DOHH2 (cell line): ENCODE data around the gene FANCC.

Source experiments
- H3F3A ChIP-seq: fragments of 200-600 bp; sonication (generic), shearing (Covaris generic); 2 replicates; pipeline ENCODE4 v1.6.0; 2016; ENCODE audit warnings: antibody characterized with exemption, mild to moderate bottlenecking; ENCODE audit not compliant: control insufficient read depth, insufficient read depth
- H3K27ac ChIP-seq: fragments of 200-600 bp; sonication (generic); 2 replicates; pipeline ENCODE4 v1.5.1; 2014; ENCODE audit warnings: low read depth, mild to moderate bottlenecking, low read length, moderate library complexity
- H3K27me3 ChIP-seq: fragments of 200-600 bp; sonication (generic); 2 replicates; pipeline ENCODE4 v1.6.1; 2014; ENCODE audit warnings: mild to moderate bottlenecking, low read length, mixed read lengths; ENCODE audit not compliant: control insufficient read depth
- H3K36me3 ChIP-seq: fragments of 200-600 bp; sonication (generic); 2 replicates; pipeline ENCODE4 v1.6.1; 2014; ENCODE audit warnings: mild to moderate bottlenecking, low read length, moderate library complexity, mixed read lengths; ENCODE audit not compliant: control insufficient read depth
- H3K4me1 ChIP-seq: fragments of 200-600 bp; sonication (generic); 2 replicates; pipeline ENCODE4 v1.6.1; 2014; ENCODE audit warnings: mild to moderate bottlenecking, low read length, mixed read lengths; ENCODE audit not compliant: control insufficient read depth
- H3K4me2 ChIP-seq: fragments of 200-600 bp; sonication (generic); 2 replicates; pipeline ENCODE4 v1.6.0; 2014; ENCODE audit warnings: mild to moderate bottlenecking, low read length, moderate library complexity
- H3K4me3 ChIP-seq: fragments of 200-600 bp; sonication (generic); 2 replicates; pipeline ENCODE4 v1.5.1; 2014; ENCODE audit warnings: mild to moderate bottlenecking, low read length, mixed read lengths
- H3K79me2 ChIP-seq: fragments of 200-600 bp; sonication (generic); 2 replicates; pipeline ENCODE4 v1.6.1; 2014; ENCODE audit warnings: mild to moderate bottlenecking, low read length, mixed read lengths; ENCODE audit not compliant: control insufficient read depth
- H3K9me2 ChIP-seq: fragments of 200-600 bp; sonication (generic); replicated peaks from 2 replicates; pipeline ENCODE4 v1.6.1; 2014; ENCODE audit warnings: mild to moderate bottlenecking, low read length, mixed read lengths; ENCODE audit not compliant: control insufficient read depth
- H3K9me3 ChIP-seq: fragments of 200-600 bp; sonication (generic); 2 replicates; pipeline ENCODE4 v1.6.1; 2014; ENCODE audit warnings: antibody characterized with exemption, low read length, mixed read lengths; ENCODE audit not compliant: control insufficient read depth, insufficient read depth
- H4K20me1 ChIP-seq: fragments of 200-600 bp; sonication (generic); 2 replicates; pipeline ENCODE4 v1.6.0; 2014; ENCODE audit warnings: low read depth, mild to moderate bottlenecking, antibody characterized with exemption, low read length, moderate library complexity; ENCODE audit not compliant: control insufficient read depth, insufficient read depth
- CTCF ChIP-seq: fragments of 200-600 bp; sonication (generic); IDR thresholded peaks from one replicate; pipeline ENCODE4 v1.5.1; 2014; ENCODE audit warnings: antibody characterized with exemption, mild to moderate bottlenecking, low read depth, low read length; ENCODE audit not compliant: poor library complexity, severe bottlenecking
- EZH2phosphoT487 ChIP-seq: fragments of 200-600 bp; sonication (generic); IDR thresholded peaks from 2 replicates; pipeline ENCODE4 v1.6.1; 2017; ENCODE audit warnings: borderline replicate concordance, mild to moderate bottlenecking, antibody characterized with exemption, low read length, moderate library complexity, mixed read lengths

Gene FANCC

GRCh38 chr9:95140821-95141220 lies 176.7 kb downstream of the FANCC start:
- no peaks in the 10 kb centered on the region for H3K79me2 ChIP-seq
- H3K27ac ChIP-seq = no peak overlapping the region
- H3K9me2 ChIP-seq = no peaks in the 10 kb centered on the region
- H3K4me1 ChIP-seq = no peaks in the 10 kb centered on the region
- no peak overlapping the region for H3K4me2 ChIP-seq
- no peaks in the 10 kb centered on the region for H3F3A ChIP-seq
- TF ChIP-seq EZH2phosphoT487 (no peak), CTCF (no peak)
- no peaks in the 10 kb centered on the region for H3K36me3 ChIP-seq
- H3K27me3 ChIP-seq = no peaks in the 10 kb centered on the region
- H3K9me3 ChIP-seq = no peaks in the 10 kb centered on the region
- no peaks in the 10 kb centered on the region for H4K20me1 ChIP-seq
- H3K4me3 ChIP-seq = no peak overlapping the region

GRCh38 chr9:95139126-95139525 lies 178.4 kb downstream of the FANCC start:
- Histone ChIP-seq H3K4me3 (no peak overlapping the region), H3K36me3 (no peaks in the 10 kb centered on the region; the same call in 1 of the 2 replicates), H3K4me1 (no peaks in the 10 kb centered on the region), H3K27me3 (no peaks in the 10 kb centered on the region), H3K4me2 (no peak overlapping the region), H3K79me2 (no peaks in the 10 kb centered on the region), H4K20me1 (no peaks in the 10 kb centered on the region), H3F3A (no peaks in the 10 kb centered on the region), H3K27ac (no peak overlapping the region), H3K9me2 (no peaks in the 10 kb centered on the region), H3K9me3 (no peaks in the 10 kb centered on the region)
- no peak for TF ChIP-seq EZH2phosphoT487
- TF ChIP-seq CTCF = no peak

- Histone ChIP-seq H4K20me1 (no peaks in the 10 kb centered on the region), H3K27ac (no peak overlapping the region), H3F3A (no peaks in the 10 kb centered on the region), H3K79me2 (no peaks in the 10 kb centered on the region), H3K4me1 (no peaks in the 10 kb centered on the region), H3K9me3 (no peaks in the 10 kb centered on the region), H3K27me3 (no peaks in the 10 kb centered on the region), H3K4me3 (no peak overlapping the region), H3K4me2 (no peak overlapping the region), H3K9me2 (no peaks in the 10 kb centered on the region), H3K36me3 (no peaks in the 10 kb centered on the region; the same call in 1 of the 2 replicates)
- no peak for TF ChIP-seq CTCF
Observed at GRCh38 chr9:95138474-95138873, 179.0 kb downstream of the FANCC start.

GRCh38 chr9:95137587-95138145 lies 179.8 kb downstream of the FANCC start:
- no peaks in the 10 kb centered on the region for H3F3A ChIP-seq
- no peaks in the 10 kb centered on the region for H3K9me3 ChIP-seq
- no peak overlapping the region for H3K27ac ChIP-seq
- no peaks in the 10 kb centered on the region for H3K27me3 ChIP-seq
- H3K36me3 ChIP-seq = no peaks in the 10 kb centered on the region; the same call in 1 of the 2 replicates
- no peaks in the 10 kb centered on the region for H3K79me2 ChIP-seq
- no peaks in the 10 kb centered on the region for H3K9me2 ChIP-seq
- H3K4me1 ChIP-seq = no peaks in the 10 kb centered on the region
- H3K4me2 ChIP-seq = no peak overlapping the region
- H4K20me1 ChIP-seq = no peaks in the 10 kb centered on the region
- H3K4me3 ChIP-seq = no peak overlapping the region
- TF ChIP-seq CTCF (no peak), EZH2phosphoT487 (no peak)
